ENCODE measurements around the gene PTP4A1. TPM values are rescaled to one million over a fixed set of nuclear protein-coding genes. Genes with fewer than 3 reads are reported as not detected.

PTP4A1 gene
- polyA plus RNA-seq, 1 donor from 2014 or later, result 57.6 TPM

- Histone ChIP-seq H3K4me3 (ENCODE audit: low read length) (no peak overlapping the region), H3K79me2 (replicated peaks; ENCODE audit: insufficient read depth, low read length) (no peaks in the 10 kb centered on the region), H2AFZ (ENCODE audit: low read depth, low read length) (no peak overlapping the region), H4K20me1 (ENCODE audit: insufficient read depth) (no peaks in the 10 kb centered on the region), H3K9me3 (ENCODE audit: low read length) (no peaks in the 10 kb centered on the region), H3F3A (ENCODE audit: insufficient read depth, low read length, poor library complexity, severe bottlenecking) (no peaks in the 10 kb centered on the region), H3K9me2 (ENCODE audit: insufficient read depth, low read length) (no peaks in the 10 kb centered on the region), H3K27me3 (ENCODE audit: insufficient read depth, low read depth, low read length) (no peaks in the 10 kb centered on the region), H3K9ac (ENCODE audit: low read length) (no peak overlapping the region), H3K27ac (ENCODE audit: low read length) (no peak overlapping the region), H3K36me3 (ENCODE audit: insufficient read depth, low read length) (no peaks in the 10 kb centered on the region), H3K4me2 (ENCODE audit: low read length) (no peak overlapping the region)
- TF ChIP-seq RAD21 (conservative IDR thresholded peaks at IDR 0.05), result no peak
These were observed 25.6 kb upstream of the PTP4A1 start for GRCh38 chr6:63546697-63547096.

- H3K4me3 ChIP-seq (ENCODE audit: low read length), result no peak overlapping the region
- no peaks in the 10 kb centered on the region for H3K9me3 ChIP-seq (ENCODE audit: low read length)
- H4K20me1 ChIP-seq (ENCODE audit: insufficient read depth), result no peaks in the 10 kb centered on the region
- no peaks in the 10 kb centered on the region for H3K9me2 ChIP-seq (ENCODE audit: insufficient read depth, low read length)
- no peak overlapping the region for H2AFZ ChIP-seq (ENCODE audit: low read depth, low read length)
- no peak for TF ChIP-seq POLR2AphosphoS5 (IDR thresholded peaks at IDR 0.05)
- TF ChIP-seq TAF1 (IDR thresholded peaks at IDR 0.05; ENCODE audit: low read depth), result no peak
- no peak for TF ChIP-seq REST (IDR thresholded peaks at IDR 0.05; ENCODE audit: borderline replicate concordance)
- TF ChIP-seq EZH2 (IDR thresholded peaks at IDR 0.05; ENCODE audit: borderline replicate concordance, insufficient read depth, low read length, poor library complexity, severe bottlenecking), result no peak
- TF ChIP-seq RAD21 (conservative IDR thresholded peaks at IDR 0.05), result no peak
- no peak for TF ChIP-seq CTCF (IDR thresholded peaks at IDR 0.05; ENCODE audit: poor library complexity, severe bottlenecking)
- TF ChIP-seq SMC3 (conservative IDR thresholded peaks at IDR 0.05; ENCODE audit: poor library complexity), result no peak
- no peak for TF ChIP-seq EP300 (conservative IDR thresholded peaks at IDR 0.05; ENCODE audit: poor library complexity, severe bottlenecking)
- TF ChIP-seq MXI1 (conservative IDR thresholded peaks at IDR 0.05; ENCODE audit: poor library complexity, severe bottlenecking), result no peak
- H3K9ac ChIP-seq (ENCODE audit: low read length), result no peak overlapping the region
- H3K4me2 ChIP-seq (ENCODE audit: low read length), result no peak overlapping the region
- H3F3A ChIP-seq (ENCODE audit: insufficient read depth, low read length, poor library complexity, severe bottlenecking), result no peaks in the 10 kb centered on the region
- H3K79me2 ChIP-seq (replicated peaks; ENCODE audit: insufficient read depth, low read length), result no peaks in the 10 kb centered on the region
- no peak overlapping the region for H3K27ac ChIP-seq (ENCODE audit: low read length)
- H3K36me3 ChIP-seq (ENCODE audit: insufficient read depth, low read length), result no peaks in the 10 kb centered on the region
- H3K27me3 ChIP-seq (ENCODE audit: insufficient read depth, low read depth, low read length), result no peaks in the 10 kb centered on the region
These were observed 23.2 kb upstream of the PTP4A1 start for GRCh38 chr6:63549076-63549475.

- Histone ChIP-seq H3K4me3 (ENCODE audit: low read length) (no peak overlapping the region), H3K9me3 (ENCODE audit: low read length) (no peaks in the 10 kb centered on the region), H3K36me3 (ENCODE audit: insufficient read depth, low read length) (no peaks in the 10 kb centered on the region), H3F3A (ENCODE audit: insufficient read depth, low read length, poor library complexity, severe bottlenecking) (no peaks in the 10 kb centered on the region), H3K9me2 (ENCODE audit: insufficient read depth, low read length) (no peaks in the 10 kb centered on the region), H3K4me2 (ENCODE audit: low read length) (no peak overlapping the region), H3K79me2 (replicated peaks; ENCODE audit: insufficient read depth, low read length) (no peaks in the 10 kb centered on the region), H2AFZ (ENCODE audit: low read depth, low read length) (no peak overlapping the region), H3K27ac (ENCODE audit: low read length) (no peak overlapping the region), H3K9ac (ENCODE audit: low read length) (no peak overlapping the region), H3K27me3 (ENCODE audit: insufficient read depth, low read depth, low read length) (no peaks in the 10 kb centered on the region), H4K20me1 (ENCODE audit: insufficient read depth) (no peaks in the 10 kb centered on the region)
- TF ChIP-seq REST (IDR thresholded peaks at IDR 0.05; ENCODE audit: borderline replicate concordance), result no peak
- TF ChIP-seq EP300 (conservative IDR thresholded peaks at IDR 0.05; ENCODE audit: poor library complexity, severe bottlenecking), result no peak
- no peak for TF ChIP-seq TAF1 (IDR thresholded peaks at IDR 0.05; ENCODE audit: low read depth)
- TF ChIP-seq SMC3 (conservative IDR thresholded peaks at IDR 0.05; ENCODE audit: poor library complexity), result no peak
- no peak for TF ChIP-seq MXI1 (conservative IDR thresholded peaks at IDR 0.05; ENCODE audit: poor library complexity, severe bottlenecking)
- TF ChIP-seq CTCF (IDR thresholded peaks at IDR 0.05; ENCODE audit: poor library complexity, severe bottlenecking), result no peak
- TF ChIP-seq EZH2 (IDR thresholded peaks at IDR 0.05; ENCODE audit: borderline replicate concordance, insufficient read depth, low read length, poor library complexity, severe bottlenecking), result no peak
- no peak for TF ChIP-seq POLR2AphosphoS5 (IDR thresholded peaks at IDR 0.05)
- no peak for TF ChIP-seq RAD21 (conservative IDR thresholded peaks at IDR 0.05)
These were observed 19.1 kb upstream of the PTP4A1 start for GRCh38 chr6:63553208-63553607.

All from neural cell (in vitro differentiated cells).